GM19240 (cell line): Measurements from ENCODE around the gene CDH4.

Experiments used
- DNase-seq: peaks from one replicate; pipeline ENCODE4 v3.0.0; 2011; ENCODE audit warnings: low spot score; ENCODE audit not compliant: insufficient read length

CDH4 gene

GRCh38 chr20:61760321-61760720 is 508.3 kb downstream of the CDH4 start:
- no peak for DNase-seq

- no peak for DNase-seq
Observed at GRCh38 chr20:61760731-61761130, 508.7 kb downstream of the CDH4 start.

DNA sequence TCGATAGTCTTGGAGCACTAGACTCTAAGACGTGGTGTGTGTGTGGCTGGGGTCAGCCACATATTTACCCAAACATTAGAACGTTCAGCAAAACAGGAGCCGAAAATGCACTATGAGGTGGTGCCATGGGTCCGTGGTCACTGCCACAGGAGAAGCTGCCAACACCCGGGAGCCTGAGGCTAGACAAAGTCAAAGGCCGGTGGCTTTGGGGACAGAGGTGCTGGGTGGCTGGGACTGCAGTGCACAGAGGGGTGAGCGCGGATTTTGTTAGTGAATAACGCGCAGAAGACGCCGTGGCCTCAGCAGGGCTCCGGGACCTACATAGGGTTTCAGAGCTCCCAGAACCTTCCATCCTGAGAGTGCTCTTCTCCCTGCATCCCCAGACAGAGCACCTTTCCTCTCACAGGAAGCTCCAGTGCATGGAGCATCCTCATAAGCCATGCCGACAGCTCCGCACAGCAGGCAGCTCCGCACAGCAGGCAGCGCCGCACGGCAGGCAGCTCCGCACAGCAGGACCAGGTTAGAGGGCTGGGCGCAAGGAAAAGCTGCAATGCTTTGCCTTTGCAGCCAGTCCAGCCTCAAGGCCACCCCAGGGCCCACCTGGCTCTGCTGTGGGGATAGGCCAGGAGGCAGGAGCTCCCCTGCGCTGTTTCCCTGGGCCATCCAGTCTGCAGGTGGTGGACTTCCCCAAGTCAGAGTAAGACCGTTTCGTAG is 509.5 kb downstream of the CDH4 start:
- DNase-seq: no peak

- DNase-seq: no peak
Observed at GRCh38 chr20:61762167-61762710, 510.2 kb downstream of the CDH4 start.

- DNase-seq: no peak
Observed at GRCh38 chr20:61762886-61763739, 511.1 kb downstream of the CDH4 start.

- DNase-seq: no peak
Observed at GRCh38 chr20:61763740-61764400, 511.8 kb downstream of the CDH4 start.

GRCh38 chr20:61764471-61765025 is 512.5 kb downstream of the CDH4 start:
- no peak for DNase-seq

GRCh38 chr20:61765081-61765870 is 513.2 kb downstream of the CDH4 start:
- DNase-seq: no peak

DNA sequence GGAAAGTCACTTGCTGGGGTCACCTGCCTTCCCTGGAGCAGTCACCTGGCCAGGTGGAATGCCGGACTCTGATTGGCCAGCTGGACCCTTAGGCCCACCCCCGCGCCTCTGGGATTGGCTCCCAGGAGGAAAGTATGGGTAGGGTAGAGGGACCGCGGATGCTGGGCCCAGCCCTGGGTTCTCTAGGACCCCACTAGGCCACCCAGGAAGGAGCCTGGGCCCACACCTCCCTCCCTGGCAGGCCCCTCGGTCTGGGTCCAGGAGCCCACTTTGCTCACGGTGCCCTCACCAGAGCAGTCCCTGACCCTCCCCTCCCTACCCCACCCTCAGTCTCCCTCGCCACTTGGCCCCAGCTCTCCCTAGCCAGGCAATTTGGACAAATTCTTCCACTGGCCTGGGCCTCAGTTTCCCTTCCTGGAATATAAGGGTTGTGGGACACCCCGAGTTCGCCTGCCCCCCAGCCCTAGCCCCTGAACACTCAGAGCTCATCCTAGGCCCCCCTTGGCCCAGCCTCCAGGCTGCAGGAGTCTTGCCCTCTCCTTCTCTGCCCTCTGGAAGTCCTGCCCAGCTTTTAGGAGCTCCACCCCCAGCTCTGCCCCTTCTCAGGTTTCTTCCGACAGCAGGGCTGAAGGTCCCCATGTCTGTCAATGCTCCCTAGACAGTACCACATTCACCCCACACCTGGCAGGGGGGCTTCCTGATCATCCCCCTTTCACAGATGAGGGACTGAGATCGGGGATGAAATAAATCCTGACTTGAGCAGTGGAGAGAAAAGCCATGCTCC is 514.0 kb downstream of the CDH4 start:
- no peak for DNase-seq

DNA sequence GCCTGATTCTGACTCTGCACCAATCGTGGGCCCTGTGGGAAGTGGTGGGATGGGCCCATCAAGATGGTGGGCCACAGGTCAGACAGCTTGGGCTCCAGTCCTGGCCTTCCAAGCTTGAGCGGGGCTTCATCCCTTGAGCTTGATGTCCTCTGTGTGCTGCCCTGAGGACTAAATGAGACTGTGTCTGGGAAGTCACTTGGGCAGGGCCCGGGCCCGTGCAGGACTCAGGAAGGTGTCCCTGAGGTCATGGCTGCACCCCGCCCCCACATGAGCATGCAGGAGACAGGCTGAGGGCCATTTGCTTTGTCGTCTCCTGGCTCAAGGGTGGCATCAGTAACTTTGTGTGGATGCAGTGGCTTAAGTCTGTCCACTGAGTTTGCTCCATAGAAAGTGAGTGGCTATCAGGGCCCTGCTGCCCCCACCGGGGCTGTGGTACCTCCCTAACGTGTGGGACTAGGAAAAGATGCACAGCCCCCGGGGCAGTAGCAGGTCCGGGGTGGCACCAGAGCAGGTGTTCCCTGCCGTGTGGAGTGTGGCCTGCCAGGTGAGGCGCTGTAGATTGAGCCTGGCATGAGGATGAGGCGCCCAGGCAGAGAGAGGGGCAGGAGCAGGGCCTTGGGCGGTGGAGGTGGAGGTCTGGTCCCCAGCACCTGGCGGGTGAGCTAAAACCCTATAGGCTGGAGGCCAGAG is 515.0 kb downstream of the CDH4 start:
- no peak for DNase-seq

GRCh38 chr20:61767761-61768494 is 515.9 kb downstream of the CDH4 start:
- no peak for DNase-seq

GRCh38 chr20:61768571-61769285 is 516.7 kb downstream of the CDH4 start:
- no peak for DNase-seq

- no peak for DNase-seq
Observed at GRCh38 chr20:61769286-61769832, 517.3 kb downstream of the CDH4 start.

DNA sequence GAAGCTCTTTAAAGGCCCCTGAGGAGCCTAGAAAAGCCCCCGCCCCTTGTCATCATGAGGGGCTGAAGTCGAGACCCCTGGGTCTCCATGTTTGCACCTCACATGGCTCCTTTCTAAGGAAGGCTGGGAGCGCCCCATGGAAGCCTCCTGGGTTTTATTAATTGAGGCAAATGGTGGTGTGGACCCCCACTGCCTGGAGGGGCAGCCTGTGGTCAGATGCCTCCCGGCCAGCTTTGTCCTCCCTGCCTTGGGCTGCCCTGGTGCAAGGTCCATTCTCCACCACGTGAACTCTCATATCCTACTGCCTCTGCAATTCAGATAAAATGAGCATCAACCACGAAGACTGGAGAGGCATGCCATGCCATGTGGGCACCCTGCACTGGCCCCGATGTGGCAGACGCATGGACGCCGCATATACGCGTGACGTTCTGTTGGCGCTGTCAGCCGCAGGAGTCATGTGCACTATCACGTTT is 518.1 kb downstream of the CDH4 start:
- no peak for DNase-seq

- DNase-seq: no peak
Observed at GRCh38 chr20:61771805-61772350, 519.8 kb downstream of the CDH4 start.

DNA sequence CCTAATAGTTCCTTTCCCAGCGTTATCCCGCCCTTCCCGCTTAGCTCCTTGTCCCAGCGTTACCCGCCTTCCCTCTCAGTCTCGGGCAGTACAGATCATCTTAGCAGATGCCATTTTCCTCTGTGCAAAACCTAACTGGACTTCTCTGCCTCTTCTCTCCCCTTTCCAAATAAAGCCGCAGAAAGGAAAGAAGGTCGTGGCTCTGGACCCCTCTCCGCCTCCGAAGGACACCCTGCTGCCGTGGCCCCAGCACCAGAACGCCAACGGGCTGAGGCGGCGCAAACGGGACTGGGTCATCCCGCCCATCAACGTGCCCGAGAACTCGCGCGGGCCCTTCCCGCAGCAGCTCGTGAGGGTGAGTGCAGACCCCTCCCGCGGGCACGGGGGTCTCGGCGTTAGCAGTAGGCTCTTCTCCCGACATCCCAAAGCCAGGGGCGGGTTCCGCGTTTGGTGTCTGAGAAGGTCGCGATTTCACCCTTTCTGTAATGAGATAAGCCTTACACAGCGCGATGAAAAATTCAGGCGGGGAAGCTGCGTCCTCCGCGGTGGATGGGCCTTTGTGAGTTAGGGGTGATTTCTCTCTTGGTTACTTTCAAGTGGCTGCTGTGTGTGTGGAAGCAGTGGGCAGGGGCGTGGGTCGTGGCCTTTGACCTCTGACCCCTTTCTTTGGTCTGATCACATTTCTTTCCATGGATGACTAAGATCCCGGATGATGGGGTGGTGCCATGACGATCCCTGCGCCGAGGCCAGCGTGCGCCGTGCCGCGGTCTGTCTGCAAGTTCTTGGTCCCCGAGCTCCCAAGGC is 521.0 kb downstream of the CDH4 start:
- DNase-seq: no peak
